ENCODE data around the gene VNN1.
"Not testable (repeated sequence)": the region's sequence is repeated elsewhere in the genome, so short reads cannot be mapped to it uniquely, and the experiment has no call there.

VNN1 gene

DNA sequence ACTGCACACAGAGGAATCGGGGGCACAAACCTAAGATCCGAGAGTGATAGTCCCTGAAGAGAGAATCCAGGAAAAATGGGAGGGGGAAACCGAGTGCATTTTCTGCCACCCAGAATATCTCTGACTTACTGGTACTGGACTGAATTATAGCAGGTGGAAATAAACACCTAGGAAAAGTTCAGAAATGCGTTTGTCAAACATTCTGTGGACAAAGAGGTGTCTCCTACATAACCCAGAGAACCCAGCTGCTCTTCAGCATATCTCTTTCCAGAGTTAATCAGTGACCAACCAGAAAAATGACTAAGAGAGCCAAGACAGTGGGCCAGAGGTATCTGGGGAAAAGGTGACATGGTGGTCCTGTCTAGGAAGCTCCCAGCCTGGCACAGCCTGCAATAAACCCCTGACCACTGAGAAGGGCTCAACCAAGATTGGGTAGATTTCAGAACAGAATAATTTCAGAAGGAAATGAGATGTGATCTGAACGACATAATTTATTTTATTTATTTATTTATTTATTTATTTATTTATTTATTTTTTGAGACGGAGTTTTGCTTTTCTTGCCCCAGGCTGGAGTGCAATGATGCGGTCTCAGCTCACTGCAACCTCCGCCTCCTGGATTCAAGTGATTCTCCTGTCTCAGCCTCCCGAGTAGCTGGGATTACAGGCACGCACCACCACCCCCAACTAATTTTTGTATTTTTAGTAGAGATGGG is 6.0 kb upstream of the VNN1 start:
- DNase-seq: no peak

DNA sequence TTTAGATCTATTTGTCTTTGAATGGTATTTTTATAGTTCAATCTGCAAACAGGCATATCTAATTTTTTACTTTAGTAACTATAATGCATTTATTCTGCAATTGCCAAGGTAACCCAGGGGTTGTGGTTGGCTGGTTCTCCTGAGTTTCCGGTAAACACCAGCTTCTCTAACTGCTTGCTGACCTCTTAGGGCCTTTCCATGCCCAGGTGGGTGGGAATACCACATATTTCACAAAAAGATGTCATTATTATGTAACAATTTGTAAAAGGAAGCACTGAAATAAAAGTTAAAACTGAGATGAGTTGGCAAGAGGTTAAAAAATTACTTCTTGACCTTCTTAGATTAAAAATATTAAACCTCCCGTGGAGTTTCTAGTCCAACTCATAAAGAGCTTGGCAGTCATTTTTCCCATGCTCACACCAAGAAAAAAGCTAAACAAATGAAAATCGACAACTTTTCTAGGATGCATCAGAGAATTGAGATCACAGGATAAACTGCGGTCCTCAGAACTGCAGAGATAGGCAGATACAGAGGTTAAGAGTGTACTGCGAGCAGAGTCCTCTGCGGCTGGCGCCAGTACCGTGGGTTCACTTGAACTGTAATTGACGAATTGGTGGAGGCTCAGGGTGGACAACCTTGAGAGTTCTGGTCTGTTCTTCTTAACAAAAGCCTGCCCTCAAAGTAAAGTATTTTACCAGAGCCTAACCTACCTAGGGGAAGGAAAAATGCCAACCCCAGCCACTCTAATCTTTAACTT is 2.2 kb upstream of the VNN1 start:
- no peak for DNase-seq

DNA sequence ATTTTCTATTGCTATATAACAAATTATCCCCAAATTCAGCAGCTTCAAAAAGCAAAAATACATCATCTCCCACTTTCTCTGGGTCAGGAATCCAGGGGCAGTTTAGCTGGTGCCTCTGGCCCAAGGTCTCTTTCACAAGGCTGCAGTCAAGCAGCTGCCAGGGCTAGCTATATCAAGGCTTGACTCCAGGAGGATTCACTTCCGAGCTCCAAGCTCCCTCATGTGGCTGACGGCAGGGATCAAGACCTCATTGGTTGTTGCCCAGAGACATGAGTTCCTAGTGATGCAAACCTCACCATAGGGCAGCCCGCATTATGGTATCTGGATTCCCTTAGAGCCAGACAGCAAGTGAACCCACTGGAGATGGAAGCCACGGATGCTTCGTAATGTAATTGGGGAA is 1.3 kb upstream of the VNN1 start:
- no peak for DNase-seq

DNA sequence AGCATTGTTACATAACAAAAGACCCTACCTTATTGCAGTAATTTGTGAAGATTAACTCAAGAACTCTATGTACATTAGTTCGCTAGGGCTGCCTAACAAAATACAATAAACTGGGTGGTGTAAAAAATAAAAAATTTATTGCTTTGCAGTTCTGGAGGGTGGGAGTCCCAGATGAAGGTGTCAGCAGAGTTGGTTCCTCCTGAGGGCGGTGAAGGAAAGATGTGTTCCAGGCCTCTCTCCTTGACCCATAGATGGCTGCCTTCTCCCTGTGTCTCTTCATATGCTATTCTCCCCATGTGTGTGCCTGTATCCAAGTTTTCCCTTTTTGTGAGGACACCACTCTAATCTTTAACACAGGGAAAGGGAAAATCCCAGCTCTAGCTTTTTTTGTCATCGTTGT is 305 bp upstream of the VNN1 start:
- no peak for DNase-seq

DNA sequence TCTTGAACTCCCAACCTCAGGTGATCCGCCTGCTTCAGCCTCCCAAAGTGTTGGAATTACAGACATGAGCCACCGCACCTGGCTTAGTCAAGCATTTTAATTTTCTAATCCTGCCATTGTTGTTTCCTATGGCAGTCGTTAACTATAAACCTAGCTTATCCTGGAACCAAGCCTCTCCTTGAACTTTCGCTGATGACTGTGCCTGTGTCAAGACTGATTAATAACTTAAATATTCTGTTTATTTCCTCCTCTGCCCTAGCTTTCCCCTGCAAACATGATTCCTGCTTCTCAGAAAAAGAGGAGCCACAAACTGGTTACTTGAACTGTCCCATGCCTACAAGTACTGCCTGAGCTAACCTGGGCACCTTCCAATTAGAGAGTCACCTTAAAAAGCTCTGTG is 1.5 kb downstream of the VNN1 start:
- no peak for DNase-seq

DNA sequence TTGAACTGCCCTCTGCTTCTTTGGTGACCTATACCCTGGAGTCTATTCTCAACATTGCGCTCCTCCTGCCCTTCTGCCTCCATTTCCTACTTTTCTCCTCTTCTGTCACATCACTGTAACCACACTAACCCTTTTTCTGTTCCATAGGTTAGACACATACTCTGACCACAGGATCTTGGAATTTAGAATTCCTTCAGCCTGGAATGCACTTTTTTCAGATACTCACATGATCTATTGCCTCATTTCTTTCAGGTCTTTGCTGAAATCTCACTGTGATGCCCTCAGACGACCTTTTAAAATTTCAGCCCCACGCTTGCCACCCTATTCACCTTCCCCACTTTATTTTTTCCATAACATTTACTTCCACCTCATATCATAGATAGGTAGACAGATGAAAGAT is 5.1 kb downstream of the VNN1 start:
- DNase-seq: no peak

DNA sequence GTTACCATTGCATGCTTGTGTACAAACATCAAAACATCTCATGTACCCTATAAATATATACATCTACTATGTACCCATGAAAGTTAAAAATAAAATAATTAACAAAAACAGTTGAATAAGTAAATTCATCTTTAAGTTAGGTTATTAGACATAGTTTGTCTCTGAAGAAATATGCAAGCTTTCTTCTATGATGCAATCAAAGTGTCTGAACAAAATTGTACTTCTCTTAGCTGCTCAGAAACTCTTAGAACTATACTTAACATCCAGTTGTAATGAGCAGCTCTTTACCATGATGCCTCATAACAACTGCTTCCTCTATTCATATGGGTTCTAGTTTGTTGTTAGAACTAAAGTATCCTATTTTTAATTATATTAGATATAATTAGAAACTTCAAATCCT is 5.9 kb downstream of the VNN1 start:
- DNase-seq: no peak

DNA sequence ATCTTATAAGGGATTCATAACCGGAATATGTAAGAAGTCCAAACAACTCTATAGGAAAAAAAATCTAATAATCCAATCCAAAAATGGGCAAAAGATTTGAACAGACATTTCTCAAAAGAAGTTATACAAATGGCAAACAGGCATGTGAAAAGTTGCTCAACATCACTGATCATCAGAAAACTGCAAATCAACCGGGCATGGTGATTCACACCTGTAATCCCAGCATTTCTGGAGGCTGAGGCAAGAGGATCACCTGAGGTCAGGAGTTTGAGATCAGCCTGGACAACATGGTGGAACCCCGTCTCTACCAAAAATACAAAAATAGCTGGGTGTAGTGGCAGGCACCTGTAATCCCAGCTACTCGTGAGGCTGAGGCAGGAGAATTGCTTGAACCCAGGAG is 7.1 kb downstream of the VNN1 start:
- not testable (repeated sequence) for DNase-seq

DNA sequence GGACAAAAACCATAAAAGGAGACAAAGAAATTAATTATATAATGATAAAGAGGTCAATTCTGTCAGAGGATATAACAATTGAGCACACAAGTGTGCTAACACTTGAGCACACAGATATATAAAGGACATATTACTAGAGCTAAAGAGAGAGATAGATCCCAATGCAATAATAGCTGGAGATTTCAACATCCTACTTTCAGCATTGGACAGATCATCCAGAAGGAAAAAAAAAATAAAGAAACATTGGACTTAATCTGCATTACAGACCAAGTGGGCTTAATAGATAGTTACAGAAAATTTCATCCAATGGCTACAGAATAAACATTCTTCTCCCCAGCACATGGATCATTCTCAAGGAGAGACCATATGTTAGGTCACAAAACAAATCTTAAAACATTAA is 9.9 kb downstream of the VNN1 start:
- DNase-seq: no peak

DNA sequence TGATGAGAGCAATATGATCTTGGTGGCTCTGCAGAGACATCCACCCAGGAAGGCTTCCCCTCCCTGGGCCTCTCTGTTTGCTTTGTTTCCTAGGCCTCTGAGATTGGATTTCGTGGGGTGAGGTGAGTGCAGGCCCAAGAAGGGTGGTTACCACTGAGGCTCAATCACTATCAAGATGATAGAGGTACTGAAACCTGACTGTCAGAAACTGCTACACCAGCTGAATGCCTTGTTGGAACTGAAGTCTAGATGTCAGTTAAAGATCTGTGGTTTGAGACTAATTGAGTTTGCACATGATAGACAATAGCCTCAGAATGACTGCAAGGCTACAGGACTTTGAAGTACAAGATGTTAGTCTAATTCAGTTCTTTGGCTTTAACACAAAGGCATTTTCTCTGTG is 15.2 kb downstream of the VNN1 start:
- no peak for DNase-seq

DNA sequence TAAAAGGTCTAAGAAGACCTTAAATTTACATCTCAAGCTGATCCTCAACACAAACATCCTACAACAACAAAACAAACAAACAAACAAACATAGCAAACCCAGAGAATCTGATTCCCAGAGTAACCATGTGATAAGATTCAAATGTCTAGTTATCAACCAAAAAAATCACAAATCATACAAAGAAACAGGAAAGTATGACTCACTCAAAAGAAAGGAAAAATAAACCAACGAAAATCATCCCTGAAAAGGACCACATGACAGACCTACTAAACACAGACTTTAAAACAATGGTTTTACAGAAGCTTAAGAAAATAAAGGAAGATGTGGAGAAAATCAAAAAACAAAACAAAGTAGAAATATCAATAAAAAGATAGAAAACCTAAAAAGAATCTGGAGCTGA is 18.1 kb downstream of the VNN1 start:
- no peak for DNase-seq

DNA sequence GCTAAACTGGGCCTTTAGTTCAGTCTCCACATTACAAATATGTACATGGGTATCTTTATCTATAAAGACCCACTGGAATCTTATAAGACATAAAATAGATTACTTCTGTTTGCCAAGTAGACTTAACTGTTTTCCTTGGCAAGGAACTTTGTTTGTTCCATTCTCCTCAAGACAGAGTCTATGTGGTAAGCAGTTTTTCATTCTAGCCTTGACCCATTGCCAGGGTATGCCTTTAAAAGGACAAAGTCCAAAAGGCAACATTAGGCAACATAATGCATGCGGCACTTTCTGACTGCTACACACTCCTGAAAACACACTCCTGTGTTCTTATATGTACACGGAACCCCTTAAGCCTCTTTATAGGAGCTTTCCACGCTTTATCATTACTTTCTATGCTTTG is 20.4 kb downstream of the VNN1 start:
- DNase-seq: no peak

DNA sequence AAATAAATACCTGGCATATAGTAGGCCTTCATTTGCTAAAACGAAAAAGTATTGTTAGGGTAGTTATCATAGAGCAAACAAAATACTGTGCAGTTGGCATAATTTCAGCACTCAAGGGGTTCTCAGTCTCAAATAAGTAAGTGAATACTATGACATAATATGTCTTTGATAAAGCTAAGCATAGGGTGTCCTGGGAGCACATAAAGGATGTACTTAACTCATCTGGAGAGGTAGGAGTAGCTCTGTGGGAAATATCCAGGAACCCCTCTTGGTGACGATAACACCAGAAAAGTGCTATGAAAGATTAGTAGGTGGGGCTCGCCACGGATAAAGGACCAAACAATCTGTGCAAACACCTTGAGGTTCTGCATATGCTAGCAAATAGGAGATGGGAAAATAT is 23.2 kb downstream of the VNN1 start:
- no peak for DNase-seq

DNA sequence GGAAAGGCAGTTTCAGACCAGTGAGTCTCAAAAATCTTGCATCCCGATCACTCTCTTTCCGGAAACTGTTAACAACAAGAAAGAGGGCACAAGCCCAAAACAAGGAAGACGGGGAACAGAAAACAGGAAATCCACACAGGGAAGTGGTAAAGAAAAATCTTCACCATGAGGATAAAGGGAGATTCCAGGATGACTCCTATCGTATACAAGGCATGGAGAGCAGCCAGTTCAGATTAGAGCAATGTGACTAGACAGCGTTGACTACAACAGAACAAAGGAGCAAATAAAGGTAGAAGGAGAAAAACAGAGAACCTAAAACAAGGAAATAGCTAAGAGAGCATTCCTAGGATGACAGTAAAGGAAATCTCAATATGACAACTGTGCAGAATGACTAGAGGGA is 26.5 kb downstream of the VNN1 start:
- no peak for DNase-seq

DNA sequence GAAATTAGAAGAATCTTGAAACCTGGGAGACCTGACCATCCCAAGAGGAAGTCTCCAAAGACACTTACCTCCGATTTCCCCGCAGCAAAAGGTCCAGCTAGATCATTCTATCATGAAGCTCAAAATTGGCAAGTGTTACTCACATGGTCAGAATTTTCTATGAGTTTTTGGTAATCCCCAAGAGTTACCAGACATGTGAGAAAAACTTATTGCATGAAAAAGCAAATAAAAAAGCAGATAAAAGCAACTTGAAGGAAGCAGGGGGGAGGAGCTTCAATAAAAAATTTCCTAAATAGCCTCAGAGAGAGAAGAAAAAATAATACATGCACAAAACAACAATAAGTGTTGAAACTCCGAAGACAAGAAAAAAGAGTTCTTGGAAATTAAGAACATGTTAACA is 27.3 kb downstream of the VNN1 start:
- no peak for DNase-seq

DNA sequence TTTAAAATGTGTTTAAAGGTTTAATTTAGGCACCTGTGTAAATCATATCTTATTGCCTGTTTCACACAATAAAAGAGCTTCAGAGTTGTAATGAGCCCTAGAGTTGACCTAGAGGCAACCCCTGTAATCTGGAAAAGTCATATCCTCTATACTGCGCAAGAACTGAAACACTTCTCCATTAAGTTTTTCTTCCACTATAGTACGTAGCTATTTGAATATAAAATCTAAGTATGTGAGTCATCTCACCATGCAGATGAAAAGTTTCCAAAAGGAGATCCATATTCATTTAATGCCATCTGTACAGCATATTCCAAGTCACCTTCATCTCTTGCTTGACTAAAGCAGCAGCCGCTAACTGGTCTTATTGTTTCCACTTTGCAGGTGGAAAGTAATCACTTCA is 28.8 kb downstream of the VNN1 start:
- DNase-seq: no peak

DNA sequence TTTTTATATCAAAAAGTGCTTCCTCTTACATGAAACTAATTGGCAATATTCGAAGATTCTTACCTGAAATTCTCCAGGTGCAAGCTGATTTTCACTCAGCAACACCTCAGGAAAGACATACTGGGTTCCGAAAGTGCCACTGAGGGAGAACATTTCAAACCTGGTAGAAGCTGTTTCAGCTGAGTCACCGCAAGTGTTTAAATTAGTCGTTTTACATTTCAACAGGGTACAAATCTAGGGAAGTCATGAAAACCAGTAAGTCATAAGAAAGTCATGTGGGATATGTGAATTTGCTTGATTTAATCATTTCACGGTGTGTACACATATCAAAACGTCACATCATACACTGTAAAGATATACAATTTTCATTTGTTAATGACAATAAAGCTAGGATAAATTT is 29.6 kb downstream of the VNN1 start:
- DNase-seq: no peak

DNA sequence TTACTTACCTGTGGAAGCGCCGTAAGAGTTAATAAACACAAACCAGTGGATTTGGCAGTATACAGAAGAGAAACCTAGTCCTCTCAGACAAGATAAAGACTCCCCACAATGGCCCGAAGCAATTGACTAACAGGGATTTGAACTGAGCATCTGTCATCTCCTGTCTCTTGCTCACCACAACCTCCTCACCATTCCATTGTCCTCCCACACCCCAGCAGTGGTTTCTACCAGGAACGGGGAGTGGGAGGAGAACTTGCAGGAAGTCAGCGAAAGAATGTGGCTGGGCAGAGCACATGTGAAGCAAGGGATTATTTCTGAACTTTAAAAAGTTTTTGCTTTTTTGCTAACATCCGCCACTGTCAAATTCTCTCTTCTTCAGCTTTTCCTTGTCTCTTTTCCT is 30.3 kb downstream of the VNN1 start:
- DNase-seq: no peak

DNA sequence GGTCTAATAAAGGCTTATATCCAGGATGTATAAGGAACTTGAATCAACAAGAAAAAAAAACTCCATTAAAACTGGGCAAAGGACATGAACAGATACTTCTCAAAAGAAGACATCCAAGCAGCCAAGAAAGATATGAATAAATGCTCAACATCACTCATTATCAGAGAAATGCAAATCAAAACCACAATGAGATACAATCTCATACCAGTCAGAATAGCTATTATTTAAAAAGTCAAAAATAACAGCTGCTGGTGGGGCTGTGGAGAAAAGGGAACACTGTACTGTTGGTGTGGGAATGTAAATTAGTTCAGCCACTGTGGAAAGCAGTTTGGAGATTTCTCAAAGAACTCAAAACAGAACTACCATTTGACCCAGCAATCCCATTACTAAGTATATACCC is 34.8 kb downstream of the VNN1 start:
- not testable (repeated sequence) for DNase-seq

DNA sequence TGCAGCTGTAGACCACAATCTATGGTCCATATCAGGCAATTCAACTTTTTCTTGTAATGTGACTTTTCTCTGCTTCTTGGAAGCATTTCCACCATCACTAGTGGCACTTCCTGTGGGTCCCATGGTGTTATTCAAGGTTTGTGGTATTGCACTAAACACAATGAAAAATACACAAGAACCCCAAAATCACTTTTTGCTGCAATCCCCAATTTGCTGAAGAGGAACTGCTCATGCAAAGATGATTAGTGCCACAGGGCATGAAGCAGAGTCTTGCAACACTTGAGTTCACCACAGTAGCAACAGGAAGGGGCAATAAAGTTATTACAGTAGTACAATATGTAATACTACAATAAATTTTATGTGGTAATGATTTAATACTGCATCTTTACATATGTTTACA is 38.1 kb downstream of the VNN1 start:
- no peak for DNase-seq

DNA sequence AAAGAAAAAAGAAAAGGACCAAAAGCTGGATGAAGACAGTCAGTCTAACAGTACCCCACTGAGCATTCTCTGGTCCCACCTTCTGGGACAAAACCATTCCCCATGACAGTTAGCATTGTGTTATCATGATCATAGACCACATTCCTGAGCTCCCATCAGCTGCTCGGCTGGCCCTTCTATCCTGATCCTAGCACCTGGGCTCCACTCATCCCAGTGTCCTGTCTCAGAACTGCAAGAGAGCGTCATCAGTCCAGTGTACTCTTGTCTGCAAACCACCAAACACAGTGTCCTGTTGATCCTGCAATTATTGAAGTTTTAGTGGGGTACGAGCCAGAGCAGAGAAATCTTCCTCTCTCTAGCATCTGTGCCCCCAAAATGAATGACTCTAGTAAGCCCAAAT is 38.9 kb downstream of the VNN1 start:
- no peak for DNase-seq

DNA sequence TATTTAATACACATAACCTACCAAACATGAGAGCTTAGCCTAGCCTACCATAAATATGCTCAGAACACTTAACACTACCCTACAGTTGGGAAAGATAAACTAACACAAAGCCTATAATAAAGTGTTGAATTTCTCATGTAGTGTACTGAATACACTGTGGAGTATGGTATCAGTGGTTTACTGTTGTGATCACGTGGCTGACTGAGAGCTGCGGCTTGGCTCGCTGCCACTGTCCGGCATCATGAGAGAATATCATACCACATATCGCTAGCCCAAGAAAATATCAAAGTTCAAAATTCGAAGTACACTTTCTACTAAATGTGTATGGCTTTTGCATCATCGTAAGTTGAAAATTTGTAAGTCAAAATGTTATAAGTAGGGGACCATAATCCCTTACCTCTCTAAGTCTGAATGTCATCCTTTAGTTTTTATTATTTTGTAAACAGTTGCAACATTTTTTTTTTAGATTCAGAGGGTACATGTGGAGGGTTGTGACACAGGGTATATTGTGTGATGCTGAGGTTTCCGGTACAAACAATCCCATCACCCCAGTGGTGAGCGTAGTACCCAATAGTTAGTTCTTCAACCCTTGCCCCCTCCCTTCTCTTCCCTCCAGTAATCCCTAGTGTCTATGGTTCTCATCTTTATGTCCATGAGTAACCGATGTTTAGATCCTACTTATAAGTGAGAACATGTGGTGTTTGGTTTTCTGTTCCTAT is 40.3 kb downstream of the VNN1 start:
- no peak for DNase-seq

DNA sequence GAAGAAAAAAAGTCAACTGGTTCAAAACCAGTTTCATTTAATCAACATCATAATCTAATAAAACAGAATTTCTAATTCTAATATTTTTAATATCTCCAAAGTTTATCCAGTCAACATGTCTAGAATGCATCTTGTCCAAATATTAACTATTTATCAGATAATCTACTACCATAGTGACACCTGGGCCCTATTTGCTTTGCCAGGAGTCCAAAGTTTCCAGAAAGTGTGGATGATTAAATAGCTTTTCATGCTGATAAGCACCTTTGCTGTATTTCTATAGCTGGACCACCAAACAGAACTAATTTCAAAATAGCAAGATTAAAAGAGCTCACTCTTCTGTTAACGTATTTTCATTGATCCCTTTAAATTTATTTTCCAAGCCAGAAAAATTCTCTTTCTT is 42.6 kb downstream of the VNN1 start:
- no peak for DNase-seq

DNA sequence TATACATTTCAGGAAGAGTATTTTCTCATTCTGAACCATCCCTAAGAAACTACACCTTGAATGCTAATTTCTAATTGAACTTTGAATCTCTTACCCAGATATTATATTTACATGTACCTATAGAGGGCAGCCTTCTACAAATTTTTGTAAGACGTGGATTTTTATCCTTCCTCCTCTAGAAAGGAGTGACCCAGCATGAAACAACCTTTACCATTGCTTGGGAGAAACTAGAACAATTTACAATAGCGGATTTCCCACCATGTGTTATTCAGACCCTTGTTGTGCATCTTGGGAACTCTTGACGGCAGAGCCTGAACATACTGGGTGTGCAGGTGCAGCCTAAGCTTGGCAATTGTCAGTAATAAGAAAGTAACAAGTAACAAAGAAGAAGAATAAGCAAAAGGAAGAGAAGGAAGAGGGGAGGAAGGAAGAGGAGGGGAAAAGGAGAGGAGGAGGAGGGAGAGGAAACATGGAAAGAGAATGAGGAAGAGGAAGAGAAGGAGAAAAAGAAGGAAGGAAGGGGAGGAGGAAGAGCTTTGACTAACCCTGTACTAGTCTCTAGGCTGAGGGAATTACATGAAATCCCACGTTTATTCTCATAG is 44.1 kb downstream of the VNN1 start:
- no peak for DNase-seq

All from NCI-H1694 treated with DMSO at 0.1 percent for 48 hours (cell line).